Measurements from ENCODE around the gene MATK. TPM values are rescaled to one million over a fixed set of nuclear protein-coding genes. Genes with fewer than 3 reads are reported as not detected.

MATK gene, protein sequence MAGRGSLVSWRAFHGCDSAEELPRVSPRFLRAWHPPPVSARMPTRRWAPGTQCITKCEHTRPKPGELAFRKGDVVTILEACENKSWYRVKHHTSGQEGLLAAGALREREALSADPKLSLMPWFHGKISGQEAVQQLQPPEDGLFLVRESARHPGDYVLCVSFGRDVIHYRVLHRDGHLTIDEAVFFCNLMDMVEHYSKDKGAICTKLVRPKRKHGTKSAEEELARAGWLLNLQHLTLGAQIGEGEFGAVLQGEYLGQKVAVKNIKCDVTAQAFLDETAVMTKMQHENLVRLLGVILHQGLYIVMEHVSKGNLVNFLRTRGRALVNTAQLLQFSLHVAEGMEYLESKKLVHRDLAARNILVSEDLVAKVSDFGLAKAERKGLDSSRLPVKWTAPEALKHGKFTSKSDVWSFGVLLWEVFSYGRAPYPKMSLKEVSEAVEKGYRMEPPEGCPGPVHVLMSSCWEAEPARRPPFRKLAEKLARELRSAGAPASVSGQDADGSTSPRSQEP
- 1.3 TPM for polyA plus RNA-seq (2012; ENCODE audit: insufficient read length, low read depth)

- TF ChIP-seq SIN3A (IDR thresholded peaks at IDR 0.05; ENCODE audit: borderline replicate concordance, insufficient read depth, low read length), result no peak
- TF ChIP-seq REST (IDR thresholded peaks at IDR 0.05; ENCODE audit: insufficient read depth in 1 of 2, low read depth in 2 of 2, low read length in 2 of 2), result no peak
- no peak for TF ChIP-seq FOXP2 (optimal IDR thresholded peaks at IDR 0.05; ENCODE audit: borderline replicate concordance, extremely low read depth, extremely low read length, insufficient read depth)
- no peak for TF ChIP-seq TAF1 (IDR thresholded peaks at IDR 0.05; ENCODE audit: borderline replicate concordance, insufficient read depth, low read length)
- TF ChIP-seq POLR2AphosphoS5 (IDR thresholded peaks at IDR 0.05; ENCODE audit: low read depth, low read length), result no peak
Observed at GRCh38 chr19:3785938-3786824, at the start of gene MATK. TSS of gene MATK (minus strand) at chr19:3786381. CDS start at chr19:3785135, 1,246 bp downstream.

DNA sequence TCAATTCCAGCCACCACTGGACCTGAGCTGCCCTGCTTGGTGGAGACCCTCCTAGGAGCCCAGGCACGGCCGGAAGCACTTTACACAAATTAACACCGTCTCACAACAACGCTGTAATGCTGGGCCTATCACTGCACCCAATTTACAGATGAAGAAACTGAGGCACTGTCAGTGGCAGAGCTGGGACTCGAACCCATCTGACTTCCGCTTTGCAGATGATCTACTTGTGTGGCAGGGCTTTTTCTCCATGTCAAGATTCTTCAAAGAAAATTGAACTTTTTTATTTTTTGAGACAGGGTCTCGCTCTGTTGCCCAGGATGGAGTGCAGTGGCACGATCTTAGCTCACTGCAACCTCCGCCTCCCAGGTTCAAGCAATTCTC is 48.9 kb upstream of the MATK start:
- TF ChIP-seq TAF1 (IDR thresholded peaks at IDR 0.05; ENCODE audit: borderline replicate concordance, insufficient read depth, low read length) (no peak), POLR2AphosphoS5 (IDR thresholded peaks at IDR 0.05; ENCODE audit: low read depth, low read length) (no peak), SIN3A (IDR thresholded peaks at IDR 0.05; ENCODE audit: borderline replicate concordance, insufficient read depth, low read length) (no peak), REST (IDR thresholded peaks at IDR 0.05; ENCODE audit: insufficient read depth in 1 of 2, low read depth in 2 of 2, low read length in 2 of 2) (no peak), FOXP2 (optimal IDR thresholded peaks at IDR 0.05; ENCODE audit: borderline replicate concordance, extremely low read depth, extremely low read length, insufficient read depth) (no peak)

GRCh38 chr19:3834349-3835054 is 48.3 kb upstream of the MATK start:
- no peak for TF ChIP-seq POLR2AphosphoS5 (IDR thresholded peaks at IDR 0.05; ENCODE audit: low read depth, low read length)
- TF ChIP-seq TAF1 (IDR thresholded peaks at IDR 0.05; ENCODE audit: borderline replicate concordance, insufficient read depth, low read length), result no peak
- no peak for TF ChIP-seq REST (IDR thresholded peaks at IDR 0.05; ENCODE audit: insufficient read depth in 1 of 2, low read depth in 2 of 2, low read length in 2 of 2)
- no peak for TF ChIP-seq FOXP2 (optimal IDR thresholded peaks at IDR 0.05; ENCODE audit: borderline replicate concordance, extremely low read depth, extremely low read length, insufficient read depth)
- TF ChIP-seq SIN3A (IDR thresholded peaks at IDR 0.05; ENCODE audit: borderline replicate concordance, insufficient read depth, low read length), result no peak

DNA sequence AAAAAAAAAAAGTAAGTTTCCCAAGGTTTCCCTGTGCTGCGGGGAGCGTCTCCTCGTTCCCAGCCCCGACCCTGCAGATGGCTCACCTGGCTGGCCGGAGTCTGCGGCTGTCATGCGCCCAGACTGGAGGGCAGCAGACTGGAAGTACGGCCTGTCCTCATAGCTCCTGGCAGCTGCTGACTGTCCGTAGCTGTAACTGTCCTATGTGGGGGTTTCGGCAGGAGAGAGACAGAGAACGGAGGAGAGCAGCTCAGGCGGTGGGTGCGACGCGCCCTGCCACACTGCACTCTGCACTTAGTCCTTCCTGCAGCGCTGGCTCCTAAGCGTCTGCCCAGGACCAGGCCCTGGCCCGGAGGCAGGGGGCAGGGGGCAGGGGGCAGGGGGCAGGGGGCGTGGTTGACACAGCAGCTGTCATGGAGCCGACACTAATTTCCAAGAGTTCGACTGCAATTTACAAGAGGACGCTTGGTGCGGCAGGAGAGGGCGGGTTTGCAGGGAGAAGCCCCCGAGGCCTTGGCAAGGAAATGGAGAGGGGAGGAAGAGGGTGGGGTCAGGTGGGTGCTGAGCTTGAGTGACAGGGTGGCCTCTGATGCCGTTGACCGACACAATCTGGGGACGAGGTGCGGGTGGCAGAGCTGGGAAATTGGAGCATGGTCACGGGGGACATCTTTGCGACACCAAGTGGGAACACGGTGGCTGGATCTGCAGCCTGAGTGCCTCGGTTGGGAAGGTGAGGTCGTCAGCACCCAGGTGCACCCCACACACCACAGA is 47.6 kb upstream of the MATK start:
- no peak for TF ChIP-seq SIN3A (IDR thresholded peaks at IDR 0.05; ENCODE audit: borderline replicate concordance, insufficient read depth, low read length)
- TF ChIP-seq POLR2AphosphoS5 (IDR thresholded peaks at IDR 0.05; ENCODE audit: low read depth, low read length), result no peak
- TF ChIP-seq TAF1 (IDR thresholded peaks at IDR 0.05; ENCODE audit: borderline replicate concordance, insufficient read depth, low read length), result no peak
- TF ChIP-seq FOXP2 (optimal IDR thresholded peaks at IDR 0.05; ENCODE audit: borderline replicate concordance, extremely low read depth, extremely low read length, insufficient read depth), result no peak
- TF ChIP-seq REST (IDR thresholded peaks at IDR 0.05; ENCODE audit: insufficient read depth in 1 of 2, low read depth in 2 of 2, low read length in 2 of 2), result no peak

Data from PFSK-1 (cell line).